Esophagus squamous epithelium (tissue), 5 donors: ENCODE results near the gene CYBC1. TPM values are rescaled to one million over a fixed set of nuclear protein-coding genes. Genes with fewer than 3 reads are reported as not detected.

Experiments
- DNase-seq: peaks from one replicate; lab custom pipeline; 2025; lab: John Stamatoyannopoulos, UW
- H3K27ac ChIP-seq, 4 donors: fragments of 200-600 bp; sonication (generic); one replicate each; pipeline ENCODE4 v1.5.1; 2016 to 2019; ENCODE audit warnings: mild to moderate bottlenecking in 1 of 4
- H3K27me3 ChIP-seq, 4 donors: fragments of 200-600 bp; sonication (generic); 1 replicate in 3 of 4; 2 replicates in 1 of 4; pipeline versions ENCODE4 v1.5.1 to v1.6.0; 2017 to 2021; ENCODE audit warnings: antibody characterized with exemption in 1 of 4
- H3K36me3 ChIP-seq, 3 donors: fragments of 200-600 bp; sonication (generic); one replicate each; pipeline ENCODE4 v1.5.1; 2016 to 2019
- H3K4me1 ChIP-seq, 3 donors: fragments of 200-600 bp; sonication (generic); one replicate each; pipeline ENCODE4 v1.5.1; 2017 to 2019
- H3K4me3 ChIP-seq, 4 donors: fragments of 200-600 bp; sonication (generic); 1 replicate in 3 of 4; 2 replicates in 1 of 4; pipeline ENCODE4 v1.5.1; 2016 to 2019; ENCODE audit warnings: mild to moderate bottlenecking in 2 of 4, moderate library complexity in 1 of 4
- H3K9me3 ChIP-seq, 3 donors: fragments of 200-600 bp; sonication (generic); one replicate each; pipeline ENCODE4 v1.5.1; 2016 to 2019
- CTCF ChIP-seq, 6 experiments: fragments of 450-650 bp in 4 of 6; fragments of 200-600 bp in 2 of 6; sonication (generic) in 2 of 6; IDR thresholded peaks; one replicate each; pipeline ENCODE4 v1.5.1; 2016 to 2019; ENCODE audit warnings: antibody characterized with exemption in 6 of 6, mild to moderate bottlenecking in 4 of 6, moderate library complexity in 4 of 6
- POLR2A ChIP-seq, 4 donors: fragments of 450-650 bp; IDR thresholded peaks; one replicate each; pipeline ENCODE4 v1.6.1; 2017; ENCODE audit warnings: antibody characterized with exemption in 4 of 4, mild to moderate bottlenecking in 4 of 4, moderate library complexity in 3 of 4
- WGBS, 2 donors: methylation state at CpG; one replicate each; pipeline ENCODE4 v1.1.5; 2018; 5-methylcytosine and 5-hydroxymethylcytosine counted together
- intact Hi-C: fragments of 100-400 bp; cut with DNase I; formaldehyde crosslinking; loops from one replicate; pipeline ENCODE4 v1.15.0; 2022
- total RNA-seq, 4 donors: library from RNA; depleted of rRNA; stranded (reverse); fragments of >200 nt; gene quantifications; one replicate each; pipeline ENCODE4 v1.1.0, GENCODE V29; 2016
- donor health status: DM: yes; HTN: yes; CAD: no.

Gene CYBC1
- total RNA-seq, 4 donors from 2014 or later = 31.7 to 74.3 (median 51.1) TPM

GRCh38 chr17:82468692-82469091 is 18.1 kb upstream of the CYBC1 start:
- no peak for DNase-seq
- TF ChIP-seq POLR2A (IDR thresholded peaks at IDR 0.05) (no peak), CTCF (IDR thresholded peaks at IDR 0.05) (no peak)
- no peak overlapping the region for H3K27ac ChIP-seq
- peaks cover 6 to 96% (median 44%) of the 10 kb centered on the region in 3 donors for H3K36me3 ChIP-seq
- H3K9me3 ChIP-seq = no peaks in the 10 kb centered on the region
- peaks cover 0 to 6% (median 0%) of the 10 kb centered on the region in 3 donors for H3K4me1 ChIP-seq
- no peaks in the 10 kb centered on the region for H3K27me3 ChIP-seq
- 88 to 92% methylated on average over 7 of the region's 7 CpGs for WGBS, 2 donors
- no peak overlapping the region for H3K4me3 ChIP-seq
- intact Hi-C loops = no loop called here

GRCh38 chr17:82465023-82465603 is 14.6 kb upstream of the CYBC1 start:
- no peaks in the 10 kb centered on the region for H3K27me3 ChIP-seq
- TF ChIP-seq POLR2A (IDR thresholded peaks at IDR 0.05) (no peak), CTCF (IDR thresholded peaks at IDR 0.05) (no peak)
- 79 to 91% methylated on average over 5 of the region's 7 CpGs for WGBS, 2 donors
- no peaks in the 10 kb centered on the region for H3K9me3 ChIP-seq
- peaks cover 10 to 100% (median 30%) of the 10 kb centered on the region in 3 donors for H3K36me3 ChIP-seq
- peaks cover 0 to 38% (median 0%) of the 10 kb centered on the region in 3 donors for H3K4me1 ChIP-seq
- H3K4me3 ChIP-seq = no peak overlapping the region
- DNase-seq = no peak
- intact Hi-C loops = no loop called here
- no peak overlapping the region for H3K27ac ChIP-seq

GRCh38 chr17:82464567-82464929 is 14.0 kb upstream of the CYBC1 start:
- Histone ChIP-seq H3K36me3 (peaks cover 12 to 98% (median 24%) of the 10 kb centered on the region in 3 donors), H3K4me1 (peaks cover 0 to 44% (median 1%) of the 10 kb centered on the region in 3 donors), H3K9me3 (no peaks in the 10 kb centered on the region), H3K27me3 (no peaks in the 10 kb centered on the region), H3K4me3 (no peak overlapping the region), H3K27ac (no peak overlapping the region)
- WGBS, 2 donors = 77 to 93% methylated on average over 2 to 10 of the region's 11 CpGs
- TF ChIP-seq CTCF (IDR thresholded peaks at IDR 0.05) = no peak
- no peak for TF ChIP-seq POLR2A (IDR thresholded peaks at IDR 0.05)
- DNase-seq = no peak
- intact Hi-C loops = no loop called here

GRCh38 chr17:82463925-82464566 is 13.5 kb upstream of the CYBC1 start:
- TF ChIP-seq CTCF (IDR thresholded peaks at IDR 0.05) = no peak
- no peak for TF ChIP-seq POLR2A (IDR thresholded peaks at IDR 0.05)
- Histone ChIP-seq H3K27me3 (no peaks in the 10 kb centered on the region), H3K9me3 (no peaks in the 10 kb centered on the region), H3K27ac (peak overlapping the region in 2 of 4 donors; percentile 29 to 33), H3K36me3 (peaks cover 12 to 93% (median 19%) of the 10 kb centered on the region in 3 donors), H3K4me1 (peaks cover 0 to 49% (median 5%) of the 10 kb centered on the region in 3 donors), H3K4me3 (no peak overlapping the region)
- intact Hi-C loops = no loop called here
- no peak for DNase-seq
- 68 to 70% methylated on average over 6 to 7 of the region's 7 CpGs for WGBS, 2 donors

GRCh38 chr17:82463391-82463790 is 12.8 kb upstream of the CYBC1 start:
- peaks cover 12 to 86% (median 14%) of the 10 kb centered on the region in 3 donors for H3K36me3 ChIP-seq
- TF ChIP-seq POLR2A (IDR thresholded peaks at IDR 0.05) (no peak), CTCF (IDR thresholded peaks at IDR 0.05) (no peak)
- H3K9me3 ChIP-seq = no peaks in the 10 kb centered on the region
- WGBS, 2 donors = 70 to 95% methylated on average over 5 to 6 of the region's 6 CpGs
- no peak overlapping the region for H3K4me3 ChIP-seq
- DNase-seq = no peak
- peak overlapping the region in 2 of 4 donors; percentile 29 to 33 for H3K27ac ChIP-seq
- peaks cover 0 to 51% (median 5%) of the 10 kb centered on the region in 3 donors for H3K4me1 ChIP-seq
- H3K27me3 ChIP-seq = no peaks in the 10 kb centered on the region
- intact Hi-C loops = no loop called here
